Right cardiac atrium (tissue), 5 donors: ENCODE data around the gene PRDX2. TPM values are rescaled to one million over a fixed set of nuclear protein-coding genes. Genes with fewer than 3 reads are reported as not detected.

Experiments used
- ATAC-seq, 2 donors: fragments of 200-7000 bp; cut with Tn5 transposase; one replicate each; pipeline versions ENCODE4 v1.8.0 to v1.9.1; 2020; ENCODE audit warnings: moderate library complexity in 2 of 2, mild to moderate bottlenecking in 1 of 2
- DNase-seq, 3 donors: peaks; one replicate each; pipeline ENCODE4 v3.0.0-alpha.2; 2020
- H3K27ac ChIP-seq: one replicate; pipeline ENCODE4 v1.5.1; 2013; ENCODE audit warnings: mild to moderate bottlenecking, low read length, control low read depth, moderate library complexity
- H3K27me3 ChIP-seq: one replicate; pipeline ENCODE4 v1.6.1; 2013; ENCODE audit not compliant: control insufficient read depth, insufficient read depth
- H3K4me1 ChIP-seq: one replicate; pipeline ENCODE4 v1.6.1; 2013; ENCODE audit warnings: low read length; ENCODE audit not compliant: control insufficient read depth, insufficient read depth
- H3K4me3 ChIP-seq: one replicate; pipeline ENCODE4 v1.5.1; 2013; ENCODE audit warnings: low read length, control low read depth
- H3K9me3 ChIP-seq: one replicate; pipeline ENCODE4 v1.6.1; 2013; ENCODE audit warnings: low read length; ENCODE audit not compliant: control insufficient read depth
- WGBS: extraction: QIAGEN DNeasy Blood & Tissue Kit; methylation state at CpG from one replicate; pipeline ENCODE4 v1.1.7; 2013; 5-methylcytosine and 5-hydroxymethylcytosine counted together
- intact Hi-C, 4 donors: fragments of 100-400 bp; cut with DNase I; formaldehyde crosslinking; loops; one replicate each; pipeline versions ENCODE4 v1.11.0 to v1.14.0; 2022 to 2023
- polyA plus RNA-seq: library from polyadenylated mRNA; stranded (reverse); fragments of 200-250 nt; gene quantifications from one replicate; pipeline ENCODE4 v1.2.3, GENCODE V29; 2013
- total RNA-seq, 4 donors: library from RNA; stranded (reverse); fragmentation: NEBNext Ultra II Directional; extraction: Animal tissue kit (Norgen Biotek cat#: 25700); gene quantifications; one replicate each; pipeline ENCODE4 v1.2.1, GENCODE V29; 2021
- donor health status: healthy with polysubstance abuse.
- donor health status: DM: no; HTN: yes; CAD: no.
- donor health status: DM: no; HTN: no; CAD: no.
- donor health status: DM: no; HTN: yes; CAD: no; lungs with severe emphysema.
- donor health status: DM: yes; HTN: yes; CAD: no.

The PRDX2 gene
- total and polyA plus RNA-seq, 5 donors: 595 to 834 (median 683) TPM

GRCh38 chr19:12766051-12766521 is 35.5 kb downstream of the PRDX2 start:
- H3K27me3 ChIP-seq: no peaks in the 10 kb centered on the region
- WGBS: 35% methylated on average over 30 of the region's 30 CpGs
- intact Hi-C loops: loop anchor here in 3 of 4 donors (2.0 to 5.0 kb wide), 3 partner anchors 36 to 81 kb away; partner anchors contain the start of genes PRDX2 (in 3 of the 3) and THSD8 (in 3 of the 3)
- no peak overlapping the region for H3K27ac ChIP-seq
- H3K4me3 ChIP-seq: no peak overlapping the region
- H3K4me1 ChIP-seq: no peaks in the 10 kb centered on the region
- H3K9me3 ChIP-seq: no peaks in the 10 kb centered on the region
- ATAC-seq (peak; percentile 86 to 91), DNase-seq (peak; percentile 79 to 96 (median 95))

GRCh38 chr19:12764698-12765097 is 36.9 kb downstream of the PRDX2 start:
- ATAC-seq (no peak), DNase-seq (no peak)
- whole genome bisulfite sequencing: 96% methylated on average over 16 of the region's 16 CpGs
- Histone ChIP-seq H3K27me3 (no peaks in the 10 kb centered on the region), H3K4me3 (no peak overlapping the region), H3K27ac (no peak overlapping the region), H3K9me3 (no peaks in the 10 kb centered on the region), H3K4me1 (no peaks in the 10 kb centered on the region)
- intact Hi-C loops: loop anchor here in 3 of 4 donors (5.0 kb wide), 2 partner anchors 38 to 83 kb away; partner anchors contain the start of genes PRDX2 (in 3 of the 3) and THSD8 (in 3 of the 3)

GRCh38 chr19:12763100-12763499 is 38.5 kb downstream of the PRDX2 start:
- no peak for ATAC-seq
- intact Hi-C loops: no loop called here
- Histone ChIP-seq H3K27ac (no peak overlapping the region), H3K9me3 (no peaks in the 10 kb centered on the region), H3K4me1 (no peaks in the 10 kb centered on the region), H3K4me3 (no peak overlapping the region), H3K27me3 (no peaks in the 10 kb centered on the region)
- peak in 1 of 3 donors; percentile 35 for DNase-seq
- 89% methylated on average over 11 of the region's 11 CpGs for WGBS

GRCh38 chr19:12759686-12760085 is 41.9 kb downstream of the PRDX2 start:
- 80% methylated on average over 6 of the region's 6 CpGs for WGBS

GRCh38 chr19:12757544-12758274 is 43.9 kb downstream of the PRDX2 start:
- DNase-seq (peak; percentile 79 to 88 (median 87)), ATAC-seq (peak; percentile 85 to 89)
- Histone ChIP-seq H3K27ac (no peak overlapping the region), H3K4me1 (no peaks in the 10 kb centered on the region), H3K9me3 (no peaks in the 10 kb centered on the region), H3K27me3 (no peaks in the 10 kb centered on the region), H3K4me3 (peak overlapping the region; percentile 17)
- intact Hi-C loops: loop anchor here in 1 of 4 donors (2.0 kb wide), 1 partner anchor 89 kb away; no protein-coding TSS in a partner anchor
- WGBS: 7% methylated on average over 60 of the region's 60 CpGs

More at GRCh38 chr19:12759686-12760085, 41.9 kb downstream of the PRDX2 start:
- DNase-seq: no peak
- intact Hi-C loops: loop anchor here in 1 of 4 donors (2.0 kb wide), 1 partner anchor 87 kb away; no protein-coding TSS in a partner anchor
- no peak for ATAC-seq
- H3K4me3 ChIP-seq: no peak overlapping the region
- H3K4me1 ChIP-seq: no peaks in the 10 kb centered on the region
- H3K27ac ChIP-seq: no peak overlapping the region
- no peaks in the 10 kb centered on the region for H3K27me3 ChIP-seq
- no peaks in the 10 kb centered on the region for H3K9me3 ChIP-seq

- H3K27me3 ChIP-seq: no peaks in the 10 kb centered on the region
- intact Hi-C loops: no loop called here
- no peaks in the 10 kb centered on the region for H3K4me1 ChIP-seq
- no peaks in the 10 kb centered on the region for H3K9me3 ChIP-seq
- no peak for DNase-seq
- H3K27ac ChIP-seq: no peak overlapping the region
- 83% methylated on average over 19 of the region's 19 CpGs for WGBS
- ATAC-seq: no peak
- H3K4me3 ChIP-seq: no peak overlapping the region
Observed at GRCh38 chr19:12756150-12756883, 45.3 kb downstream of the PRDX2 start.

GRCh38 chr19:12754465-12755196 is 47.0 kb downstream of the PRDX2 start:
- Histone ChIP-seq H3K27ac (no peak overlapping the region), H3K9me3 (no peaks in the 10 kb centered on the region), H3K27me3 (no peaks in the 10 kb centered on the region), H3K4me1 (no peaks in the 10 kb centered on the region), H3K4me3 (no peak overlapping the region)
- intact Hi-C loops: no loop called here
- DNase-seq (no peak), ATAC-seq (no peak)
- WGBS: 71% methylated on average over 50 of the region's 50 CpGs

GRCh38 chr19:12752056-12752781 is 49.4 kb downstream of the PRDX2 start:
- H3K27me3 ChIP-seq: no peaks in the 10 kb centered on the region
- ATAC-seq: no peak
- H3K4me1 ChIP-seq: no peaks in the 10 kb centered on the region
- no peaks in the 10 kb centered on the region for H3K9me3 ChIP-seq
- H3K4me3 ChIP-seq: no peak overlapping the region
- intact Hi-C loops: no loop called here
- no peak overlapping the region for H3K27ac ChIP-seq
- no peak for DNase-seq
- WGBS: 80% methylated on average over 23 of the region's 23 CpGs

GRCh38 chr19:12751635-12752034 is 50.0 kb downstream of the PRDX2 start, which contains the start of gene BEST2:
Gene BEST2, plus strand, starts transcription at chr19:12751791. Its CDS starts 802 bp downstream, at chr19:12752593.
- no peaks in the 10 kb centered on the region for H3K9me3 ChIP-seq
- H3K4me3 ChIP-seq: no peak within 1 kb of the TSS
- no peak within 1 kb of the TSS for H3K27ac ChIP-seq
- WGBS: 49% methylated on average over 14 of the region's 14 CpGs
- intact Hi-C loops: no loop called here
- H3K4me1 ChIP-seq: no peaks in the 10 kb centered on the region
- ATAC-seq (no peak), DNase-seq (no peak)
- no peaks in the 10 kb centered on the region for H3K27me3 ChIP-seq

GRCh38 chr19:12750851-12751250 is 50.7 kb downstream of the PRDX2 start:
- Histone ChIP-seq H3K4me3 (no peak overlapping the region), H3K27ac (no peak overlapping the region), H3K9me3 (no peaks in the 10 kb centered on the region), H3K27me3 (no peaks in the 10 kb centered on the region), H3K4me1 (no peaks in the 10 kb centered on the region)
- DNase-seq: no peak
- 67% methylated on average over 9 of the region's 9 CpGs for WGBS
- ATAC-seq: no peak
- intact Hi-C loops: no loop called here
